ENCODE results near the gene MYO1D. TPM values are rescaled to one million over a fixed set of nuclear protein-coding genes. Genes with fewer than 3 reads are reported as not detected.

The MYO1D gene
- total RNA-seq, 1 experiment from 2014 or later, result 1.3 TPM

DNA sequence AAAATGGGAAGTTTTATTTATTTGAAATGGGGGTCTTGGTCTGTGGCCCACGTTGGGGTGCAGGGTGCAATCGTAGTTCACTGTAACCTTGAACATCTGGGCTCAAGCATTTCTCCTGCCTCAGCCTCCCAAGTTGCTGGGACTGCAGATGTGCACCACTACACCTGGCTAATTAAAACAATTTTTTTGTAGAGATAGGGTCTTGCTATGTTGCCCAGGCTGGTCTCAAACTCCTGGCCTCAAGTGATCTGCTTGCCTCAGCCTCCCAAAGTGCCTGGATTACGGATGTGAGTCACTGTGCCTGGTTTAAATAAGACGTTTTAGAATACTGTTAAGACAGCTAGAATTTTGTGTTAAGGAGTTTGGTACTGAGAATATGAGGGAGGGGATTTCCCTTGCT is 416.9 kb downstream of the MYO1D start:
- no TSS peak for BruUV-seq (replicated peaks)
- H3K36me3 ChIP-seq (ENCODE audit: control insufficient read depth, insufficient read depth, low read length), result peaks cover 34% of the 10 kb centered on the region
- no peak overlapping the region for H3K27ac ChIP-seq (ENCODE audit: low read length)
- no peaks in the 10 kb centered on the region for H3K27me3 ChIP-seq (ENCODE audit: control insufficient read depth, insufficient read depth, low read length)
- no peaks in the 10 kb centered on the region for H3K4me1 ChIP-seq (ENCODE audit: control insufficient read depth, insufficient read depth, low read length)
- intact Hi-C loops (cut with micrococcal nuclease; ENCODE audit: unreplicated experiment) (no loop called here), in situ Hi-C loops (cut with HindIII; ENCODE audit: low pct_unique_long_range_greater_than_20kb, low sequenced_read_pairs) (no loop called here)
- DNase-seq (ENCODE audit: low read depth, low spot score) (no peak), ATAC-seq (no peak)
- no peaks in the 10 kb centered on the region for H3K9me3 ChIP-seq (ENCODE audit: control insufficient read depth, insufficient read depth, low read depth, low read length)
- H3K4me3 ChIP-seq (ENCODE audit: low read depth in 2 of 2, low read length in 2 of 2), result no peak overlapping the region
- CTCF ChIA-PET, result no interaction called here
- no peak for TF ChIP-seq TCF7L2 (IDR thresholded peaks at IDR 0.05; ENCODE audit: low read depth, low read length)
- TF ChIP-seq REST (IDR thresholded peaks at IDR 0.05; ENCODE audit: insufficient read depth in 1 of 2, low read depth in 2 of 2, low read length in 1 of 2), result no peak
- TF ChIP-seq POLR2AphosphoS5 (IDR thresholded peaks at IDR 0.05; ENCODE audit: low read depth, low read length), result no peak
- TF ChIP-seq CTCF (IDR thresholded peaks at IDR 0.05), result no peak
- TF ChIP-seq SIN3A (IDR thresholded peaks at IDR 0.05; ENCODE audit: borderline replicate concordance, insufficient read depth, low read depth, low read length), result no peak
- POLR2A ChIA-PET, result no interaction called here

GRCh38 chr17:32458371-32458770 is 418.6 kb downstream of the MYO1D start:
- Histone ChIP-seq H3K4me1 (ENCODE audit: control insufficient read depth, insufficient read depth, low read length) (no peaks in the 10 kb centered on the region), H3K36me3 (ENCODE audit: control insufficient read depth, insufficient read depth, low read length) (peaks cover 36% of the 10 kb centered on the region), H3K27me3 (ENCODE audit: control insufficient read depth, insufficient read depth, low read length) (no peaks in the 10 kb centered on the region), H3K4me3 (ENCODE audit: low read depth in 2 of 2, low read length in 2 of 2) (no peak overlapping the region), H3K27ac (ENCODE audit: low read length) (no peak overlapping the region), H3K9me3 (ENCODE audit: control insufficient read depth, insufficient read depth, low read depth, low read length) (no peaks in the 10 kb centered on the region)
- CTCF ChIA-PET, result no interaction called here
- TF ChIP-seq CTCF (IDR thresholded peaks at IDR 0.05) (no peak), TCF7L2 (IDR thresholded peaks at IDR 0.05; ENCODE audit: low read depth, low read length) (no peak), SIN3A (IDR thresholded peaks at IDR 0.05; ENCODE audit: borderline replicate concordance, insufficient read depth, low read depth, low read length) (no peak), REST (IDR thresholded peaks at IDR 0.05; ENCODE audit: insufficient read depth in 1 of 2, low read depth in 2 of 2, low read length in 1 of 2) (no peak), POLR2AphosphoS5 (IDR thresholded peaks at IDR 0.05; ENCODE audit: low read depth, low read length) (no peak)
- ATAC-seq (no peak), DNase-seq (ENCODE audit: low read depth, low spot score) (no peak)
- in situ Hi-C loops (cut with HindIII; ENCODE audit: low pct_unique_long_range_greater_than_20kb, low sequenced_read_pairs), result no loop called here
- POLR2A ChIA-PET, result no interaction called here
- intact Hi-C loops (cut with micrococcal nuclease; ENCODE audit: unreplicated experiment), result no loop called here
- no TSS peak for BruUV-seq (replicated peaks)

Data from Panc1 (cell line).